K562 (cell line): ENCODE data around the gene TSPAN16. TPM values are rescaled to one million over a fixed set of nuclear protein-coding genes. Genes with fewer than 3 reads are reported as not detected.

ENCODE experiments used
- ATF1 ChIP-seq, 2 experiments: fragments of 450-650 bp in 1 of 2; IDR thresholded peaks; 2 replicates each; pipeline ENCODE4 v1.6.1; 2016; ENCODE audit warnings: missing compliant biosample characterization in 1 of 2, missing genetic modification characterization in 1 of 2
- ATF6 ChIP-seq: sonication (generic); formaldehyde crosslinking; IDR thresholded peaks from 2 replicates; pipeline ENCODE4 v1.4.0; 2020; ENCODE audit warnings: mild to moderate bottlenecking, missing genetic modification reagents
- BMI1 ChIP-seq: fragments of 150-350 bp; IDR thresholded peaks from 2 replicates; pipeline ENCODE4 v1.6.1; 2014; ENCODE audit warnings: low read length
- GABPB1 ChIP-seq: sonication (generic); formaldehyde crosslinking; IDR thresholded peaks from 2 replicates; pipeline ENCODE4 v1.8.0; 2022; ENCODE audit warnings: mild to moderate bottlenecking, missing genetic modification reagents
- HEY1 ChIP-seq: fragments of 250-450 bp; sonication (Bioruptor Pico); IDR thresholded peaks from 2 replicates; pipeline ENCODE4 v1.5.0; 2020; ENCODE audit warnings: mild to moderate bottlenecking, moderate library complexity, borderline replicate concordance
- KLF1 ChIP-seq: fragments of 450-650 bp; IDR thresholded peaks from 2 replicates; pipeline ENCODE4 v1.6.1; 2016; ENCODE audit warnings: missing genetic modification characterization, missing compliant biosample characterization
- L3MBTL2 ChIP-seq: fragments of 450-650 bp; IDR thresholded peaks from 2 replicates; pipeline ENCODE4 v1.6.1; 2016; ENCODE audit warnings: mild to moderate bottlenecking, moderate library complexity
- MAX ChIP-seq: sonication (generic); formaldehyde crosslinking; IDR thresholded peaks from 2 replicates; pipeline ENCODE4 v1.9.0; 2022; ENCODE audit warnings: mild to moderate bottlenecking, missing genetic modification reagents
- MECOM ChIP-seq: fragments of 250-450 bp; sonication (Bioruptor Pico); IDR thresholded peaks from 2 replicates; pipeline ENCODE4 v1.8.0; 2022; ENCODE audit warnings: inconsistent platforms
- MIER1 ChIP-seq: fragments of 450-650 bp; IDR thresholded peaks from 2 replicates; pipeline ENCODE4 v1.6.1; 2016; ENCODE audit warnings: antibody characterized with exemption, mild to moderate bottlenecking, low read depth
- POLR2A ChIP-seq: fragments of 450-650 bp; conservative IDR thresholded peaks from 2 replicates; pipeline ENCODE4 v1.6.1; 2016
- RBFOX2 ChIP-seq: fragments of 200-400 bp; formaldehyde crosslinking; IDR thresholded peaks from 2 replicates; pipeline ENCODE4 v1.6.1; 2017; ENCODE audit warnings: low read depth, mild to moderate bottlenecking, low read length, moderate library complexity
- RFX7 ChIP-seq: fragments of 250-450 bp; sonication (Bioruptor Pico); IDR thresholded peaks from 2 replicates; pipeline ENCODE4 v1.5.1; 2021; ENCODE audit warnings: mild to moderate bottlenecking
- SIN3A ChIP-seq, 2 experiments: fragments of 150-350 bp in 1 of 2; IDR thresholded peaks; 2 replicates each; pipeline ENCODE4 v1.6.1; 2011 to 2016; ENCODE audit warnings: borderline replicate concordance in 2 of 2, low read depth in 2 of 2, low read length in 2 of 2, mild to moderate bottlenecking in 2 of 2, moderate library complexity in 2 of 2; ENCODE audit not compliant: control insufficient read depth in 1 of 2
- SP1 ChIP-seq: sonication (generic); formaldehyde crosslinking; IDR thresholded peaks from 2 replicates; pipeline ENCODE4 v1.8.1; 2022; ENCODE audit warnings: mild to moderate bottlenecking, missing genetic modification reagents
- ZBTB1 ChIP-seq: sonication (generic); formaldehyde crosslinking; IDR thresholded peaks from 2 replicates; pipeline ENCODE4 v1.8.1; 2023; ENCODE audit warnings: missing genetic modification reagents, low read depth, mild to moderate bottlenecking, borderline replicate concordance
- ZNF263 ChIP-seq: sonication (generic); formaldehyde crosslinking; IDR thresholded peaks from 2 replicates; pipeline ENCODE4 v1.8.0; 2022; ENCODE audit warnings: mild to moderate bottlenecking, missing genetic modification reagents, borderline replicate concordance
- polyA plus RNA-seq, 8 experiments: library from polyadenylated mRNA; depleted of rRNA in 4 of 8; stranded (reverse) in 5 of 8; unstranded in 3 of 8; fragments of >200 nt; fragmentation: Nextera tagmentation in 2 of 8; fragmentation: Illumina TruSeq in 1 of 8; extraction: Ambion mirVana in 2 of 8; extraction: Trizol in 1 of 8; gene quantifications; 2 replicates each; pipeline versions ENCODE4 v1.2.1 to v1.2.3, GENCODE V29; 2011 to 2014; ENCODE audit warnings: inconsistent platforms in 1 of 8, missing spikeins in 1 of 8
- total RNA-seq, 7 experiments: library from RNA; depleted of rRNA in 6 of 7; stranded (reverse); fragments of >200 nt in 6 of 7; fragmentation: Illumina TruSeq in 2 of 7; extraction: Trizol in 2 of 7; gene quantifications; 2 replicates each; pipeline versions ENCODE4 v1.2.1 to v1.2.3, GENCODE V29; 2011 to 2021; ENCODE audit warnings: low replicate concordance in 1 of 7
- TF ChIP-seq, protein P1 (sequence below): fragments of 250-450 bp; sonication (Bioruptor Pico); IDR thresholded peaks from 2 replicates; pipeline ENCODE4 v1.4.0; 2020; ENCODE audit warnings: borderline replicate concordance
- TF ChIP-seq, protein P2 (sequence below), 2 experiments: fragments of 450-650 bp; conservative IDR thresholded peaks; 2 replicates each; pipeline ENCODE4 v1.6.1; 2017; ENCODE audit warnings: mild to moderate bottlenecking in 2 of 2, moderate library complexity in 2 of 2

The TSPAN16 gene
- total and polyA plus RNA-seq, 9 of the 15 experiments (the other 6 are each of a cell fraction or from before 2014, with no cell fraction given): not detected

- TF ChIP-seq RBFOX2: peak; percentile 59
- peak; percentile 84 for TF ChIP-seq MAX
- peak; percentile 42; the same call in 1 of the 2 replicates for TF ChIP-seq ZBTB1 (CRISPR knock-in tag)
- peak; percentile 72; the same call in 1 of the 2 replicates for TF ChIP-seq SP1
- TF ChIP-seq MECOM (CRISPR knock-in tag): no peak
- TF ChIP-seq POLR2A: 0 out of 2 replicates have a peak, but pooled peaks have one; percentile 31
- TF ChIP-seq MIER1: 0 out of 2 replicates have a peak, but pooled peaks have one; percentile 55
- TF ChIP-seq BMI1: no peak
- TF ChIP-seq ATF1 (CRISPR knock-in tag; IDR thresholded peaks at IDR 0.05): no peak
- TF ChIP-seq ATF1 (tag; IDR thresholded peaks at IDR 0.05): no peak
- TF ChIP-seq GABPB1 (CRISPR knock-in tag): 0 out of 2 replicates have a peak, but pooled peaks have one; percentile 41
- TF ChIP-seq RFX7 (CRISPR knock-in tag): no peak
- 0 out of 2 replicates have a peak, but pooled peaks have one; percentile 43 for TF ChIP-seq KLF1 (tag)
- TF ChIP-seq HEY1 (CRISPR knock-in tag): no peak
- TF ChIP-seq, protein P1, sequence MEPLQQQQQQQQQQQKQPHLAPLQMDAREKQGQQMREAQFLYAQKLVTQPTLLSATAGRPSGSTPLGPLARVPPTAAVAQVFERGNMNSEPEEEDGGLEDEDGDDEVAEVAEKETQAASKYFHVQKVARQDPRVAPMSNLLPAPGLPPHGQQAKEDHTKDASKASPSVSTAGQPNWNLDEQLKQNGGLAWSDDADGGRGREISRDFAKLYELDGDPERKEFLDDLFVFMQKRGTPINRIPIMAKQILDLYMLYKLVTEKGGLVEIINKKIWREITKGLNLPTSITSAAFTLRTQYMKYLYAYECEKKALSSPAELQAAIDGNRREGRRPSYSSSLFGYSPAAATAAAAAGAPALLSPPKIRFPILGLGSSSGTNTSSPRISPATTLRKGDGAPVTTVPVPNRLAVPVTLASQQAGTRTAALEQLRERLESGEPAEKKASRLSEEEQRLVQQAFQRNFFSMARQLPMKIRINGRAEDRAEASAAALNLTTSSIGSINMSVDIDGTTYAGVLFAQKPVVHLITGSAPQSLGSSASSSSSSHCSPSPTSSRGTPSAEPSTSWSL (CRISPR knock-in tag): 0 out of 2 replicates have a peak, but pooled peaks have one; percentile 14
- TF ChIP-seq, protein P2, sequence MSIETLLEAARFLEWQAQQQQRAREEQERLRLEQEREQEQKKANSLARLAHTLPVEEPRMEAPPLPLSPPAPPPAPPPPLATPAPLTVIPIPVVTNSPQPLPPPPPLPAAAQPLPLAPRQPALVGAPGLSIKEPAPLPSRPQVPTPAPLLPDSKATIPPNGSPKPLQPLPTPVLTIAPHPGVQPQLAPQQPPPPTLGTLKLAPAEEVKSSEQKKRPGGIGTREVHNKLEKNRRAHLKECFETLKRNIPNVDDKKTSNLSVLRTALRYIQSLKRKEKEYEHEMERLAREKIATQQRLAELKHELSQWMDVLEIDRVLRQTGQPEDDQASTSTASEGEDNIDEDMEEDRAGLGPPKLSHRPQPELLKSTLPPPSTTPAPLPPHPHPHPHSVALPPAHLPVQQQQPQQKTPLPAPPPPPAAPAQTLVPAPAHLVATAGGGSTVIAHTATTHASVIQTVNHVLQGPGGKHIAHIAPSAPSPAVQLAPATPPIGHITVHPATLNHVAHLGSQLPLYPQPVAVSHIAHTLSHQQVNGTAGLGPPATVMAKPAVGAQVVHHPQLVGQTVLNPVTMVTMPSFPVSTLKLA (conservative IDR thresholded peaks at IDR 0.05): 0 out of 4 replicates have a peak, but pooled peaks of 1 of the 2 experiments have one; percentile 30
- TF ChIP-seq SIN3A (IDR thresholded peaks at IDR 0.05; ENCODE audit: borderline replicate concordance in 2 of 2, control insufficient read depth in 1 of 2, low read depth in 2 of 2, low read length in 2 of 2): peak in 1 of 2 experiments; percentile 51; a peak in 1 of 4 replicates
- peak; percentile 70; the same call in 1 of the 2 replicates for TF ChIP-seq ZNF263
- no peak for TF ChIP-seq ATF6 (CRISPR knock-in tag)
- peak; percentile 70; the same call in 1 of the 2 replicates for TF ChIP-seq L3MBTL2
These were observed 65.2 kb downstream of the TSPAN16 start (continued) for GRCh38 chr19:11361037-11361770.
